DMS79 treated with DMSO at 0.1 percent for 48 hours (cell line): ENCODE results near the gene NEGR1.

Experiments
- DNase-seq: peaks from one replicate; lab custom pipeline; 2025; lab: John Stamatoyannopoulos, UW

The NEGR1 gene

GRCh38 chr1:72230746-72231145 is 51.6 kb downstream of the NEGR1 start:
- no peak for DNase-seq

- no peak for DNase-seq
These were observed 52.4 kb downstream of the NEGR1 start for GRCh38 chr1:72229893-72230292.

GRCh38 chr1:72227667-72228066 is 54.7 kb downstream of the NEGR1 start:
- no peak for DNase-seq

GRCh38 chr1:72224506-72224905 is 57.8 kb downstream of the NEGR1 start:
- no peak for DNase-seq

- no peak for DNase-seq
These were observed 60.5 kb downstream of the NEGR1 start for GRCh38 chr1:72221811-72222210.

GRCh38 chr1:72218141-72218739 is 64.1 kb downstream of the NEGR1 start:
- no peak for DNase-seq

- no peak for DNase-seq
These were observed 75.3 kb downstream of the NEGR1 start for GRCh38 chr1:72207059-72207458.

- no peak for DNase-seq
These were observed 79.6 kb downstream of the NEGR1 start for GRCh38 chr1:72202761-72203160.

- DNase-seq, result no peak
These were observed 84.6 kb downstream of the NEGR1 start for GRCh38 chr1:72197786-72198185.

GRCh38 chr1:72186733-72187307 is 95.5 kb downstream of the NEGR1 start:
- DNase-seq, result no peak

GRCh38 chr1:72184099-72184701 is 98.1 kb downstream of the NEGR1 start:
- no peak for DNase-seq

- no peak for DNase-seq
These were observed 99.5 kb downstream of the NEGR1 start for GRCh38 chr1:72182859-72183258.

- no peak for DNase-seq
These were observed 104.1 kb downstream of the NEGR1 start for GRCh38 chr1:72178266-72178665.

GRCh38 chr1:72177711-72178110 is 104.6 kb downstream of the NEGR1 start:
- no peak for DNase-seq

- DNase-seq, result no peak
These were observed 112.1 kb downstream of the NEGR1 start for GRCh38 chr1:72170246-72170645.

GRCh38 chr1:72166426-72166825 is 115.9 kb downstream of the NEGR1 start:
- no peak for DNase-seq

GRCh38 chr1:72150508-72150907 is 131.8 kb downstream of the NEGR1 start:
- no peak for DNase-seq

GRCh38 chr1:72141875-72142274 is 140.5 kb downstream of the NEGR1 start:
- no peak for DNase-seq

GRCh38 chr1:72140222-72140621 is 142.1 kb downstream of the NEGR1 start:
- DNase-seq, result no peak

- peak; percentile 7 for DNase-seq
These were observed 144.7 kb downstream of the NEGR1 start for GRCh38 chr1:72137656-72138055.

GRCh38 chr1:72129869-72130268 is 152.5 kb downstream of the NEGR1 start:
- DNase-seq, result no peak

- DNase-seq, result no peak
These were observed 160.0 kb downstream of the NEGR1 start for GRCh38 chr1:72122099-72122880.

GRCh38 chr1:72119491-72119890 is 162.8 kb downstream of the NEGR1 start:
- no peak for DNase-seq
